HG03175 (cell line): ENCODE data around the gene USE1.

Source experiments
- ATAC-seq: cut with Tn5 transposase; IDR thresholded peaks from one replicate; pipeline ENCODE4 v1.9.1; 2021; ENCODE audit warnings: mild to moderate bottlenecking, moderate library complexity; ENCODE audit not compliant: unreplicated experiment

Gene USE1

DNA sequence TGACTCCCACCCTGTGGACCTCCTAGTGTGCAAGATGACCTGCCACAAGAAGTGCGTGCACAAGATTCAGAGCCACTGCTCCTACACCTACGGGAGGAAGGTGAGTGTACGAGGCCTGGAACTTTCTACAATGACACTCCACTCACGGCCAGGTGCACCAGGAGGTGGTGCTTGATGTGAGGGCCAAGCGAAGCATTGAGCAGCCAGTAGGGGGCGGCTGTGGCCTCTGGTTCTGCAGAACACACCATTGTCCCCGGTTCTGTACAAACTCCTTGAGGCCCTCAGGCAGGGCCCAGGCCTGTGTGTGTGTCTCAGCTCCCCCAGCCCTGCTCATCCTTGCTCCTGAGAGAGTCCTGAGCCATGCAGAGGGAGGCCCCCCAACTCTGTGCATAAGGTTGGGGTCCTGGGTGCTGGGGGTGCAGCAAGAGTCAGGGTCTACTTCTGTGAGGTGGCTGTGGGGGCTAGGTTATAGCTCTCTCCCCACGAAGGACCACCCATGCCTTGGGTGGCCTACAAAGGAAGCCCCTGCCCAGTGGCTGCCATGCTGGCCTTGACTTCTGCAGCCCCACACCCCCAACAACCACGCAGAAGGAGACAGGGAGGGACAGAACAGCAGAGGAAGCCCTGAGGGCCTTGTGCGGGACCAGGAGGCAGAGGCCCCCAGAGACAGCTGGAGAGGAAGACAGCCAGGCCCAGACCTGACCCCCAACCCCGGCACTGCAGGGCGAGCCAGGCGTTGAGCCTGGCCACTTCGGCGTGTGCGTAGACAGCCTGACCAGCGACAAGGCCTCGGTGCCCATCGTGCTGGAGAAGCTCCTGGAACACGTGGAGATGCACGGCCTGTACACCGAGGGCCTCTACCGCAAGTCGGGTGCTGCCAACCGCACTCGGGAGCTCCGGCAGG lies 9.7 kb upstream of the USE1 start:
- no peak for ATAC-seq

DNA sequence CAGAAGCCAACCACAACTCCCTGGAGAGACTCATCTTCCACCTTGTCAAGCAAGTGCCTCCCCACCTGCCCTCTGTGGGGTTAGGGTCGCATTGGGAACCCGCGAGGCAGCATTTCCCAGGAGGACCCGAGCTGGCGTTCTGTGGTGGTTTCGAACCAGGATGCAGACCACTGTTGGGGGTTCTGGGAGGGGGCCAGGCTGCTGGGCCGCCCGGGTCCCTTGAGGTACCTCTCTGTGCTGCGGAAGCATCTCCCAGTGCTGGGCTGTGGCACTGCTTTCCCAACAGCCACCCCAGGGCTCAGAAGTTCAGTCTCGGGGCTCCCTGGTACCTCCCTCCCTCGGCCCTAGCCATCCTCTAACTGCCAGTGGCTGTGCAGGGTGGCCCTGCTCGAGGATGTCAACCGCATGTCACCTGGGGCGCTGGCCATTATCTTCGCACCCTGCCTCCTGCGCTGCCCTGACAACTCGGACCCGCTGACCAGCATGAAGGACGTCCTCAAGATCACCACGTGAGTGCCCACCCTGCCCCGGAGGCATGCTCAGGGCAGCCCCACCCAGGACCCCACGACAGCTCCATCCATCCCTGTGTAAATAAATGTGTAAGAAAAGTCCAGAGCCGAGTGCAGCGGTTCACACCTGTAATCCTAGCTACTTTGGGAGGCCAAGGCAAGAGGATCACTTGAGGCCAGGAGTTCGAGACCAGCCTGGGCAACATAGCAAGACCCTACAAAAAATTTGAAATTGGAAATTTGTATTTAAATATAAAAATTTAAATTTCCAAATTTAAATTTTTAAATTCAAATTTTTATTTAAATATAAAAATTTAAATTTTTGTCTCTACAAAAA lies 8.2 kb upstream of the USE1 start:
- ATAC-seq = no peak

GRCh38 chr19:17209126-17210036 lies 5.8 kb upstream of the USE1 start:
- no peak for ATAC-seq

GRCh38 chr19:17210296-17210695 lies 4.9 kb upstream of the USE1 start:
- no peak for ATAC-seq

- ATAC-seq = no peak
Observed at GRCh38 chr19:17211547-17212446, 3.4 kb upstream of the USE1 start.

DNA sequence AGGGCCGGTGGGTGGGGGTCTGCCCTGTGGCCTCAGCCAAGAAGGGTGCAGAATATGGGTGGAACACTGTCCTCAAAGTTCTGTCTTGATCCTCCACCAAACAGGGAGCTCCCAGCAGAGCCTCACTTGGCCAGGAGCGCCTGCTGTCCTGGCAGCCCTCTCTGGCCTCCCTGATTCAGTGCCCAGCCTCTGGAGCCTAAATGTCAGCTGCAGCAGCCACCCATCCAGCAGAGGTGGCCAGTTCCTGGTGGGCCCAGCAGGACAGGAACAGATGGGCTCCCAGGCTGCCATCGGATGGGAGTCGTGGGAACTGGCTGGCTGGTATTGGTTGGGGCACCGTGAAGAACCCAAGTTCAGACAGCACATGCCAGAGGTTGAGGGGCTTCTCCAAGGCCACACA lies 1.8 kb upstream of the USE1 start:
- no peak for ATAC-seq

DNA sequence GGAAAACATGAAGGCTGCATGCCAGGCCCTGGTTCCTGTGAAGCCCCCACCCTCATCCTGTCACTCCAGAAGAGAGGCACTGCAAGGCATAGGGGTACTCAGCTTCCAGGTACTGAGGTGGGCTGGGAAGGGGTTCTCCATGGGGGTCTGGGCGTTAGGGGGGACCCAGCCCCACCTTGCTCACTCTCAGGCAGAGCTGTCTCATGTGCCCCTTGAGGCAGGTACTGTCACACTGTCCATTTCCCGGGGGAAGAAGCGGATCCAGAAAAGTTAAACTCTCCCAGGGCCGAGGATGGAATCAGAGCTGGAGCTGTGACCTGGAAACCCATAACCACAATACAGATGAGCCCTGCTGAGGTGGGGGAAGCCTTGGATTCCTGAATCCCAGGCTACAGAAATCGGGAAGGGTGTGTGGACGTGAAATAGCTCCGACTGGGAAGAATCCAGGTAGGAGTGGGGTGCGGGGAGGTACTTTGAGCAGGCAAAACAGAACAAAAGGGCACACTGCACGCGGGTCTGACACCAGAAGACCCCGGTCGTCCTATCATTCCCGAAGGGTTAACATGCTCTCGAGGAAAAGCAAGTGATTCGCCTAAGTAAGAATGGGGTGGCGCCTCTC lies 540 bp upstream of the USE1 start:
- ATAC-seq = no peak

DNA sequence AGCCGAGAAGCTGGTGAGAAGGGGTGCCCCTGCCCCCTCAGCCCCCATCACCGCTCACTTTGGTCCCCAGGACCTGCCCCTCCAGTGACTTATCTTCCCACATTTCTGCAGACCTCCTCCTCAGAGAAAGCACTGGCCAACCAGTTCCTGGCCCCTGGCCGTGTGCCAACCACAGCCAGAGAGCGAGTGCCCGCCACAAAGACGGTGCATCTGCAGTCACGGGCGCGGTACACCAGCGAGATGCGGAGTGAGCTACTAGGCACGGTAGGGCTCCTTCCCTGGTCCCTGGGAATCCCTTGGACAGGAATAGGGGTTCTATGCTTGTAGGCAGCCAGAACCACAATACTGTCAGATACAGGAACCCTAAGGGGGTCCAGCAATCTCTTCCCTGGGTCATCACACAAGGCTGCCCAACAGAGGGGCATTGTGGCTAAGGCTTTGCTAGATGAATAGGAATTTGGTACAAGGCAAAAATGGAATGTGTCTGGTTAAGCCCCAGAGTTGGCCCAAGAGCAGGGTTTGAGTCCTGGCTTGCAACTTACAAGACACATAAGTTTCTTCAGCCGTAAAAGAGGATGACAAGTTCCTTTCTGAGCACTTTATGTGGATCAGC lies 1.0 kb downstream of the USE1 start:
- no peak for ATAC-seq

DNA sequence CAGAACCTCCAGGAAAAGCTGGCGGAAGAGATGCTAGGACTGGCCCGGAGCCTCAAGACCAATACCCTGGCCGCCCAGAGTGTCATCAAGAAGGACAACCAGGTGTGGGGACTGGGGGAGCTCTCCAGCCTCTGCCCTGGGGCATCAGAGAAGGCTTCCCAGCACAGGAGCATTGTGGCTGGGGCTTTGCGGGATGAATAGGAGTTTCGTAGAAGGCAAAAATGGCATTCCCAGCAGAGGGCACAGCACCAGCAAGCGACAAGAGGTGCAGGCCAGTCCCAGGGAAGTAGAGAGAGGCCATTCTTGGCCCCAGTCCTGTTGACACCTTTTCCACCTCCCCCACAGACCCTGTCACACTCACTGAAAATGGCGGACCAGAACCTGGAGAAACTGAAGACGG lies 4.1 kb downstream of the USE1 start:
- no peak for ATAC-seq

- ATAC-seq = no peak
Observed at GRCh38 chr19:17220207-17220758, 5.1 kb downstream of the USE1 start.

GRCh38 chr19:17225053-17225452 lies 9.9 kb downstream of the USE1 start:
- ATAC-seq = no peak

DNA sequence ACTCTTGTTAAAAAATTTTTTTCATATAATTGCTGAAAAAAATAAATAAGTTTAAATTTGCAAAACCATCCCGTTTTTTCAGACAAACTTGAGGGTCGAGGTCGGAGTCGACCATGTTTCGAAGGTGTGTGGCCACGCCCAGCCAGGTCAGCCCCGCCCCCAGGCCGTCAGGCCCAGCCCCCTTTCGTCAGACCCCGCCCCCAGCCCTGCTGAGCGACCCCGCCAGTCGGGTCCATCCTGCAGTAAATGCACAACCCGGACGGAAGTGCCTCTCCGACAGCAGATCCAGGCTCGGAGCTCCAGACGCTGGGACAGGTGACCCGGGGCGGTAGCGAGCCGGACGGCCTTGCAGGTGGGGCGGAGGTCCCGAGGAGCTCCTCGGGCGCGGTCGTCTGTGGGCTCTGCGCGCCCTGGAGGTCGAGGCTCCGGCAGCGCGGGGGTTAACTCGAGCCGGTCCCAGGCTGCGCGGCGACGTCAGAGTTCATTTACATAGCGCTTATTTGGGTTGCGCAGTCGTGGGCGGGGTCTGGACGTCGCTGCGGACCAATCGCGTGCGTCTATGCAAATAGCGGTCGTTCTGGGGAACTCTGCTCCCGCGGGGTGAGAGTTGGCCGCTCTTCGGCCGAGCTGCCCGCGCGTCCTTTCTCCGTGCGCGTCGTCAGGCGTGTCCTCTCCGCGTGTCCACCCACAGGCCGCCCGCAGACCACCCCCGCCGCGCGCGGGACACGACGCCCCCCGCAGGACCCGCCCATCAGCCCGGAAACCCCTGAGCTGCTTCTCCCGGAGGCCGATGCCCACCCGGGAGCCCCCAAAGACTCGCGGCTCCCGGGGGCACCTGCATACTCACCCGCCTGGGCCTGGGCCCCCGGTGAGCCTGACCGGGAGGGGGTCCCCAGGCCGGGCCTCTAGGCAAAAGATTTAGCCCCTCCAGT lies 11.1 kb downstream of the USE1 start, which contains the start of gene OCEL1:
Gene OCEL1 (plus strand): TSS at position 225 of the 932 bp plus-strand sequence. CDS start 22 bp downstream, at position 247.
- ATAC-seq = peak; percentile 93

- ATAC-seq = no peak
Observed at GRCh38 chr19:17227798-17228367, 12.7 kb downstream of the USE1 start.

DNA sequence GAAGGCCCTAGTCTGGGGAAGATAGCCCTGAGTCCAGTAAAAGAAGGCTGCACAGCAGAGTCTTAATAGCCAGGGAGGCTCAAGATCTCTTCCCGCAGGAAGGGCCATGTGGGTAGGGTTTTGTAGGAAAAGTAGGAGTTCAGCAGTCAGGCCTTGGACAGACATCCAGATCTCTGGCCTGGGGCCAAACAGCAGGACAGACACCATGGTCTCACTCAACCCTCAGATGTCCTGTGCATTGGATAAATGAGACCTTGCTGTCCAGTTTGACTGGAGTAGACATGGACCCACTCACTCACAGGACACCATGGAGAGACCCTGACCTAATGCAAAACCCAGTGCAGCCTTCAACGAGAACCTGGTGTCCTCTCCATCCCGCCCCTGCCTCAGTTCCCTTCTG lies 14.7 kb downstream of the USE1 start:
- no peak for ATAC-seq

GRCh38 chr19:17232258-17232657 lies 17.1 kb downstream of the USE1 start:
- ATAC-seq = no peak

- ATAC-seq = no peak
Observed at GRCh38 chr19:17234911-17235299, 19.7 kb downstream of the USE1 start.

- ATAC-seq = peak; percentile 60
Observed at GRCh38 chr19:17235300-17235970, 20.3 kb downstream of the USE1 start.
